Heart left ventricle (tissue), 13 donors: Measurements from ENCODE around the gene DAB2.

ENCODE experiments used
- CTCF ChIP-seq, 12 donors: fragments of 200-600 bp; sonication (generic) in 4 of 12; IDR thresholded peaks; one replicate each; pipeline versions ENCODE4 v1.5.0 to v1.8.0; 2018 to 2022; ENCODE audit warnings: antibody characterized with exemption in 12 of 12, mild to moderate bottlenecking in 5 of 12
- POLR2A ChIP-seq, 2 donors: fragments of 450-650 bp; IDR thresholded peaks; one replicate each; pipeline ENCODE4 v1.6.1; 2017; ENCODE audit warnings: antibody characterized with exemption in 2 of 2, mild to moderate bottlenecking in 2 of 2, moderate library complexity in 2 of 2
- donor health status: ischemic (EF 13 %, LVEDD 7.1; RV severe dilation, severe dysfunction).
- donor health status: DM: no; HTN: yes; CAD: no.
- donor health status: DM: no; HTN: no; CAD: no.
- donor health status: ischemic (EF 25% LVEDD 6.9; RV normal size, moderate dysfunction).
- donor health status: ischemic (EF 25% LVEDD 5.7; RV mildly dilated, moderate dysfunction).
- donor health status: ischemic (EF 35%, LVEDD 5.7; RV mildly dilated, moderate dysfunction).
- donor health status: nonischemic (EF 11% LVEDD 7.7; RV severe dilation, severe dysfunction).
- donor health status: DM: yes; HTN: yes; CAD: no.
- donor health status: PGD.
- donor health status: ischemic (EF 29% LVEDD 5.4; RV normal size, mild dysfunction).
- donor health status: nonischemic (EF 23%, LVEDD 6.1; RV moderate dilation, normal function).

- TF ChIP-seq POLR2A (IDR thresholded peaks at IDR 0.05): no peak
- TF ChIP-seq CTCF (IDR thresholded peaks at IDR 0.05): no peak
These were observed 35.1 kb upstream of the DAB2 start for GRCh38 chr5:39459907-39460306.
